GM18505 (cell line): ENCODE measurements around the gene OR2A25.
"Not testable (repeated sequence)": the region's sequence is repeated elsewhere in the genome, so short reads cannot be mapped to it uniquely, and the experiment has no call there.

Source experiments
- ATAC-seq: cut with Tn5 transposase; IDR thresholded peaks from one replicate; pipeline ENCODE4 v1.9.1; 2021; ENCODE audit not compliant: unreplicated experiment
- POLR2A ChIP-seq: IDR thresholded peaks from 4 replicates; pipeline ENCODE4 v1.6.1; 2011; ENCODE audit warnings: borderline replicate concordance; ENCODE audit not compliant: insufficient read depth, insufficient read length; ENCODE audit errors: extremely low read depth

Gene OR2A25

DNA sequence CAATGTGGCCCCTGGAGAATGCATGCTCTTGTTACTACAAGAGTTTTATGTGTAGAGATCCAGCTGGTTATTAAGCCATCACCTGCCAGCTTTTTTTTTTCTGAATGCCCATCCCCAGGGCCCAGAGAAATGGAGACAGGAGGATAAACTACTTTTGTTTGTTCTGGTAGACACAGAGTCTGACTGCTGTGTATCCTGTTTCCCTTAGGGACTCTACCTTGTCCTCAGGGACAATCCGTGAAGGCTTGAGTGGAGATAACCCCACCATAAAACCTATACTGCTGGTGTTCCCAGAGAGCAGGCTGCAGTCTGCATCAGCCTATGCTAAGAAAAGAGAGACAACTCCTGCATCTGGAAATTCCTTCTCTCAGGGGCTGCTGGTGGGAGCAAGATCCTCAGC is 21.0 kb upstream of the OR2A25 start, which contains the start of gene OR2A5:
TSS of gene OR2A5 (plus strand) at position 301 of the 400 bp plus-strand sequence. CDS start 1,454 bp downstream, outside the sequence.
- TF ChIP-seq POLR2A, result no peak

DNA sequence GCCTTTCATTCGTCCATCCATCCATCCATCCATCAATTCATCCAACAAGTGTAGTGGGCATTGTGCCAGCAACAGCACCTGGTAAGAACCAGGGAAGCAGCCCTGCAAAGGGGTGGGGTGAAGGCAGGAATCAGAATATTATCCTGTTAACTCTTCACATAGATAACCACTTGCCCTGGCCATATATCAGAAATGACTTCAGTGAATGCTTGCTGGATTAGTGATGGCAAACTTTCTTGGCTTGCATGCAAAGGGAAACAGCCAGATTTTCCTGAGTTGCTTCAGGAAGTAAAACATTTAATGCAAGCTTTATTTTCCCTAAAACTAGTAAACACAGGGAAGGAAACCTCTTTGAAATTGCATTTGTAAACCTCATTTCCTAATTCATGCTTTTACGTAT is 20.1 kb upstream of the OR2A25 start:
- no peak for TF ChIP-seq POLR2A
- no peak for ATAC-seq

More for the DNA sequence above, 21.0 kb upstream of the OR2A25 start, which contains the start of gene OR2A5:
- no peak for ATAC-seq

GRCh38 chr7:144050093-144050492 is 19.5 kb upstream of the OR2A25 start:
- no peak for TF ChIP-seq POLR2A
- no peak for ATAC-seq

GRCh38 chr7:144050884-144051283 is 18.7 kb upstream of the OR2A25 start:
- ATAC-seq, result not testable (repeated sequence)

GRCh38 chr7:144057954-144058353 is 11.7 kb upstream of the OR2A25 start:
- no peak for TF ChIP-seq POLR2A
- ATAC-seq, result no peak

DNA sequence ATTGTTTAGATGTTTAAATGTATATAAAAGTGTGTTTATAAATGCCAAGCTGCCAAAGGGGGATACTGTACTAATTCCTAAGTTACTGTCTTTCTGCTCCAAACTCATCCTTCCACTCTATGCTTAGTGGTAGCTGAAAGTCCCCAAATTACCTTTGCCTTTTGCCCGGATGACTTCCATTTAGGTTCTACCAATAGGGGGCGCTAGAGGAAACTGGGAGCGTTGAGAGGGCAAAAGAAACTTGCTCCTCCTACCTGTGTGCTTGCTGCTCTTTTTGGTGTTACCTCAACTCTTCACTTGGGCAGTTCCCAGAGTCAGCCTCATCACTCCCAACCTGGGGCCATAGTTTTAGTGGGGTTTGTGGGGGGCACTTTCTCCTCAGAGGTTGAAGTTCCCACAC is 5.9 kb upstream of the OR2A25 start:
- no peak for ATAC-seq
- no peak for TF ChIP-seq POLR2A

DNA sequence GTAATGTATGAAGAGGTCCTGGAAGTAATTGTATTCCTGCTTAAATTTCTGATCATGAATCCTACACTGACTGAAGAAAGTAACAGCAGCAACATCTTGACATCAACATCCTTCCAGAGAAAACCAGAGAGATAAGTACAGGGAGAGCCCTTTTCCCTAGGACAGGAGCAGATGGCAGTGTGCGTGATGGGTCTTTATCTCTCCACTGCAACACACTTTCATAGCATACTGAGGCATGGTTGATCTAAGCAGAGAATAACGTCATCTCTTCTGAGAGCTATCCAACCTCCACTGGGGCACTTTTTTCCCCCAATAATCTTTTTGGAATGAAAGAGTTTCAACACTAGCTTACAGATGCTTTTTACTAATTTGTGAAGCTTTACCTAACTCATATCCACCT is 342 bp downstream of the OR2A25 start:
- no peak for ATAC-seq
- TF ChIP-seq POLR2A, result no peak

DNA sequence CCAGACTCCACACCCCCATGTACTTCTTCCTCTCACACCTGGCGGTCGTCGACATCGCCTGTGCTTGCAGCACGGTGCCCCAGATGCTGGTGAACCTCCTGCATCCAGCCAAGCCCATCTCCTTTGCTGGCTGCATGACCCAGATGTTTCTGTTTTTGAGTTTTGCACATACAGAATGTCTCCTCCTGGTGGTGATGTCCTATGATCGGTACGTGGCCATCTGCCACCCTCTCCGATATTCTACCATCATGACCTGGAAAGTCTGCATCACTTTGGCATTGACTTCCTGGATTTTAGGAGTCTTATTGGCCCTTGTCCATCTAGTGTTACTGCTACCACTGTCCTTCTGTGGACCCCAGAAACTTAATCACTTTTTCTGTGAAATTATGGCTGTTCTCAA is 4.8 kb downstream of the OR2A25 start:
- no peak for ATAC-seq
- TF ChIP-seq POLR2A, result no peak

GRCh38 chr7:144085978-144086377 is 16.4 kb downstream of the OR2A25 start, which contains the start of gene OR2A12:
OR2A12 (plus strand) TSS chr7:144086278; CDS start chr7:144095108, 8,830 bp downstream.
- TF ChIP-seq POLR2A, result no peak
- no peak for ATAC-seq

GRCh38 chr7:144086730-144087129 is 17.1 kb downstream of the OR2A25 start:
- TF ChIP-seq POLR2A, result no peak
- ATAC-seq, result no peak

GRCh38 chr7:144087230-144087629 is 17.6 kb downstream of the OR2A25 start:
- TF ChIP-seq POLR2A, result no peak
- ATAC-seq, result no peak

DNA sequence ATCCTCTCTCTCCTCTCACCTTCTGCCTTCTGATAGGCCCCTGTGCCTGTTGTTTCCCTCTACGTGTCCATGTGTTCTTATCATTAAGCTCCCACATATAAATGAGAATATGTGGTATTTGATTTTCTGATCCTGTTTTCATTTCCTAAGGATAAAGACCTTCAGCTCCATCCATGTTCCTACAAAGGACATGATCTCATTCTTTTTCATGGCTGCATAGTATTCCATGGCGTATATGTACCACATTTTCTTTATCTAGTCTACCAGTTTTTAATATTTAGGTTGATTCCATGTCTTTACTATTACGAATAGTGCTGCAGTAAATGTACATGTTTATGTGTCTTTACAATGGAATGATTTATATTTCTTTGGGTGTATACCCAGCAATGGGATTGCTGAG is 21.1 kb downstream of the OR2A25 start:
- TF ChIP-seq POLR2A, result no peak

DNA sequence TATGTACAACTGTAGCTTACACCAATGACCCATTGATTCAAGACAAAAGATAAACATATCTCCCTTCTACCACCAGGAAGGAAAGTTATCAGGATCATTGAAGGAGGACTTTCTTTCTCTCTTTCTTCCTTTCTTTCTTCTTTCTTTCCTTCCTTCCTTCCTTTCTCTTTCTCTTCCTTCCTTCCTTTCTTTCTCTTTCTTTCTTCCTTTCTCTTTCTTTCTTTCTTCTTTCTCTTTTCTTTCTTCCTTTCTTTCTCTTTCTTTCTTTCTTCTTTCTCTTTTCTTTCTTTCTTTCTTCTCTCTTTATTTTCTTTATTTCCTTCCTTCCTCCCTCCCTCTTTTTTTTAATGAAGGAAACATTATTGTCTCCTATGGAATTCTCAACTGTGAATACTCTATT is 29.2 kb downstream of the OR2A25 start:
- TF ChIP-seq POLR2A, result no peak
- ATAC-seq, result no peak

More for the DNA sequence above, 21.1 kb downstream of the OR2A25 start:
- ATAC-seq, result no peak

DNA sequence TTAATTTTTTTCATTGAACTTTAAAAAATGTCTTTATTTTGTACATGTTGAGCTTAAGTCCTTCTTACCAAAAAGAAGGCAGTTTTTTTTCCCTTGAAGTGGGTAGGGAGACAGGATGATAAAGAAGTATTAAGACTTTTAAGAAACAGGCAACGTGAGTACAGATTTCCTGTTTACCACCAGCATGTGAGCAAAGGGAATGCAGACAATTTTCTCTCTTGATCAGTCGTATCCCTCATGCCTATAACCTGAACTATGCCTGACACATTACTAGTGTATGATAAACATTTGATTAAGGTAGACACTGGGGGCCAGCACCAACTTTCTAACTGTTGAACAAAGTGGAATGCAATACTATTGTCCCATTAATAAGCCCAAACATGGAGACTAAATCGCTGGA is 31.0 kb downstream of the OR2A25 start:
- ATAC-seq, result no peak
- TF ChIP-seq POLR2A, result no peak

DNA sequence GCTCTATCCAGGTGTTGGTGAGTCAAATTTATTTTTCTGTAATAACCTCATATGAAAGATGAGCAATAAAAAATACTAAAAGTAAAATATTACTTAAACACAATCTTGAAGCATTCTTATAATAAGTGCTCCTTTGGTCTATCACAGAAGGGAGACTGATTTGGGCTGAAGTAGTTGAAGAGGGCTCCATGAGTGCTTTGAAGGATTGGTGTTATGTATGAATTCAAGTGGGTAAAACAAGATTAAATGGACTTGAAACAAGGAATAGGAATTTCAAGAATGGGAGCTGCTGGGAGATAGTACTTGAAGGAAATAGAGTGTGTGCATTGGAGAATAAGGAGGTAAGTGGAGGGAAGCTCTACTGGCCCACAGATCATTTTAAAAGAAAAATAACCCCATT is 32.4 kb downstream of the OR2A25 start:
- ATAC-seq, result no peak
- TF ChIP-seq POLR2A, result no peak
